Measurements from ENCODE around the gene RNF138.

Gene RNF138

DNA sequence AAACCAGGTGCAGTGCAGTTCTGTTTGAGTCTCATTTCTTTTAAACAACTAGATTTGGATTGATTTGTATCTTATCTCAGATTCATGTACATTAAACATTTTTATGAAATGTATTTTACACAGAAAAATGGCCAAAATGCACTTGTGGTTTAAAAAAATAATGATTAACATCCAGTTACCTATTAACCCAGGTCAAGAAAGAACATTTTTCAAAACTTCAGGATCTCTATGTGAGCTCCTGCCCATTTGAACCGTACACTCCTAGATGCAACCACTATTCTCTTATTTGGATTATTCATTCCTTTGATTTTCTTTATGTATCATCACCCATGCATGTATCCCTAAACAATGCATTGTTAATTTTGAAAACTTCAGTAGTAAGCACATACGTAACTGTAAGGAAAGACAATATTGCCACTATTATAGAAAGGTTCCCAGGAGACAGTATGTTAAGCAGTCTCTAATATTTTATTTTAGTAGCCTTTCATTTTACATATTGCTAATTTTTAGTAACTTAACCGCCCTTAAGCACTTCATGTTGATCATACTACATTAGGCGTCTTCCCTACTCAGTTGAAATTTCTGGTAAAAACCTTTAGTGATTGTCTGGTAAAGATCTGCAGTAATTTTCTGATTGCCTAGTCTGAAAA is 22.7 kb downstream of the RNF138 start:
- no peak for TF ChIP-seq CTCF (IDR thresholded peaks at IDR 0.05; ENCODE audit: low read depth, low read length)
- DNase-seq (ENCODE audit: low read depth in 2 of 2): no peak
- H3K4me3 ChIP-seq (replicated peaks in 1 of 2; ENCODE audit: low read depth in 2 of 2, low read length in 2 of 2): no peak overlapping the region

- no peak overlapping the region for H3K4me3 ChIP-seq (replicated peaks in 1 of 2; ENCODE audit: low read depth in 2 of 2, low read length in 2 of 2)
Measured at GRCh38 chr18:32122039-32122438, 30.4 kb downstream of the RNF138 start.

GRCh38 chr18:32126538-32126937 is 34.9 kb downstream of the RNF138 start:
- H3K4me3 ChIP-seq (replicated peaks in 1 of 2; ENCODE audit: low read depth in 2 of 2, low read length in 2 of 2): no peak overlapping the region
- no peak for TF ChIP-seq CTCF (IDR thresholded peaks at IDR 0.05; ENCODE audit: low read depth, low read length)
- DNase-seq (ENCODE audit: low read depth in 2 of 2): no peak

More at GRCh38 chr18:32122039-32122438, 30.4 kb downstream of the RNF138 start:
- DNase-seq (ENCODE audit: low read depth in 2 of 2): no peak
- no peak for TF ChIP-seq CTCF (IDR thresholded peaks at IDR 0.05; ENCODE audit: low read depth, low read length)

GRCh38 chr18:32135625-32136024 is 44.0 kb downstream of the RNF138 start:
- no peak for DNase-seq (ENCODE audit: low read depth in 2 of 2)
- no peak for TF ChIP-seq CTCF (IDR thresholded peaks at IDR 0.05; ENCODE audit: low read depth, low read length)
- no peak overlapping the region for H3K4me3 ChIP-seq (replicated peaks in 1 of 2; ENCODE audit: low read depth in 2 of 2, low read length in 2 of 2)

DNA sequence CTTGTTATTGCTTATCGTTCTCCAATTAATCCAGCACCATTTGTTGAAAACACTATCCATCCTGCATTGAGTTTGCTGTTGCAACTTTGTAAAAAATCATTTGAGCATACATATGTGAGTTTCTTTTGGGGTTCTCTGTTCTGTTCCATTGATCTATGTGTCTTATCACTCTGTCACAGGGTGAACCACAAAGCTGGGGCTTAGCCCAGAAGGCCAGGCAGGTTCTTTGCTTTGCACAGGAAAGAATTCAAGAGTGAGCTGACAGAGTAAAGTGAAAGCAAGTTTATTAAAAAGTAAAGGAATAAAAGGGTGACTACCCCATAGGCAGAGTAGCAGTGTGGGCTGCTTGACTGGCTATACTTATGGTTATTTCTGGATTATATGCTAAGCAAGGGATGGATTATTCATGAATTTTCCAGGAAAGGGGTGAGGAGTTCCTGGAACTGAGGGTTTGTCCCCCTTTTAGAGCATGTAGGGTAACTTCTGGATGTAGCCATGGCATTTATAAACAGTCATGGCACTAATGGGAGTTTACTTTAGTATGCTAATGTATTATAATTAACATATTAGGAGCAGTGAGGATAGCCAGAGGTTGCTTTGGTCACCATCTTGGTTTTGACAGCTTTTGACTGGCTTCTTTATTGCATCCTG is 46.8 kb downstream of the RNF138 start:
- no peak for DNase-seq (ENCODE audit: low read depth in 2 of 2)
- no peak for TF ChIP-seq CTCF (IDR thresholded peaks at IDR 0.05; ENCODE audit: low read depth, low read length)
- H3K4me3 ChIP-seq (replicated peaks in 1 of 2; ENCODE audit: low read depth in 2 of 2, low read length in 2 of 2): no peak overlapping the region

- H3K4me3 ChIP-seq (replicated peaks in 1 of 2; ENCODE audit: low read depth in 2 of 2, low read length in 2 of 2): no peak overlapping the region
- TF ChIP-seq CTCF (IDR thresholded peaks at IDR 0.05; ENCODE audit: low read depth, low read length): no peak
- no peak for DNase-seq (ENCODE audit: low read depth in 2 of 2)
Measured at GRCh38 chr18:32139835-32140283, 48.2 kb downstream of the RNF138 start.
